Fibroblast of the aortic adventitia (primary cell): Measurements from ENCODE around the gene IMPG1. TPM values are rescaled to one million over a fixed set of nuclear protein-coding genes. Genes with fewer than 3 reads are reported as not detected.

Experiments
- DNase-seq: peaks from one replicate; pipeline ENCODE4 v3.0.0-alpha.2; 2010; ENCODE audit warnings: low read depth
- H3K4me3 ChIP-seq: 2 replicates; pipeline ENCODE4 v1.5.1; 2011; ENCODE audit warnings: low read depth, mild to moderate bottlenecking, control low read depth, low read length, moderate library complexity
- total RNA-seq: library from RNA; depleted of rRNA; stranded (reverse); fragments of >200 nt; gene quantifications from 2 replicates; pipeline ENCODE4 v1.2.3, GENCODE V29; 2012; ENCODE audit warnings: low replicate concordance
- TF ChIP-seq, protein P1 (sequence below): IDR thresholded peaks from 2 replicates; pipeline ENCODE4 v1.5.1; 2011; ENCODE audit warnings: mild to moderate bottlenecking, low read length, control low read depth, inconsistent platforms; ENCODE audit not compliant: insufficient read depth

IMPG1 gene, protein sequence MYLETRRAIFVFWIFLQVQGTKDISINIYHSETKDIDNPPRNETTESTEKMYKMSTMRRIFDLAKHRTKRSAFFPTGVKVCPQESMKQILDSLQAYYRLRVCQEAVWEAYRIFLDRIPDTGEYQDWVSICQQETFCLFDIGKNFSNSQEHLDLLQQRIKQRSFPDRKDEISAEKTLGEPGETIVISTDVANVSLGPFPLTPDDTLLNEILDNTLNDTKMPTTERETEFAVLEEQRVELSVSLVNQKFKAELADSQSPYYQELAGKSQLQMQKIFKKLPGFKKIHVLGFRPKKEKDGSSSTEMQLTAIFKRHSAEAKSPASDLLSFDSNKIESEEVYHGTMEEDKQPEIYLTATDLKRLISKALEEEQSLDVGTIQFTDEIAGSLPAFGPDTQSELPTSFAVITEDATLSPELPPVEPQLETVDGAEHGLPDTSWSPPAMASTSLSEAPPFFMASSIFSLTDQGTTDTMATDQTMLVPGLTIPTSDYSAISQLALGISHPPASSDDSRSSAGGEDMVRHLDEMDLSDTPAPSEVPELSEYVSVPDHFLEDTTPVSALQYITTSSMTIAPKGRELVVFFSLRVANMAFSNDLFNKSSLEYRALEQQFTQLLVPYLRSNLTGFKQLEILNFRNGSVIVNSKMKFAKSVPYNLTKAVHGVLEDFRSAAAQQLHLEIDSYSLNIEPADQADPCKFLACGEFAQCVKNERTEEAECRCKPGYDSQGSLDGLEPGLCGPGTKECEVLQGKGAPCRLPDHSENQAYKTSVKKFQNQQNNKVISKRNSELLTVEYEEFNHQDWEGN
- total RNA-seq = not detected in 2 replicates

GRCh38 chr6:76072562-76072961, at the start of gene IMPG1:
TSS of gene IMPG1 (minus strand) at chr6:76072662. CDS start at chr6:76072488, 174 bp downstream.
- no peak for DNase-seq
- TF ChIP-seq, protein P1, sequence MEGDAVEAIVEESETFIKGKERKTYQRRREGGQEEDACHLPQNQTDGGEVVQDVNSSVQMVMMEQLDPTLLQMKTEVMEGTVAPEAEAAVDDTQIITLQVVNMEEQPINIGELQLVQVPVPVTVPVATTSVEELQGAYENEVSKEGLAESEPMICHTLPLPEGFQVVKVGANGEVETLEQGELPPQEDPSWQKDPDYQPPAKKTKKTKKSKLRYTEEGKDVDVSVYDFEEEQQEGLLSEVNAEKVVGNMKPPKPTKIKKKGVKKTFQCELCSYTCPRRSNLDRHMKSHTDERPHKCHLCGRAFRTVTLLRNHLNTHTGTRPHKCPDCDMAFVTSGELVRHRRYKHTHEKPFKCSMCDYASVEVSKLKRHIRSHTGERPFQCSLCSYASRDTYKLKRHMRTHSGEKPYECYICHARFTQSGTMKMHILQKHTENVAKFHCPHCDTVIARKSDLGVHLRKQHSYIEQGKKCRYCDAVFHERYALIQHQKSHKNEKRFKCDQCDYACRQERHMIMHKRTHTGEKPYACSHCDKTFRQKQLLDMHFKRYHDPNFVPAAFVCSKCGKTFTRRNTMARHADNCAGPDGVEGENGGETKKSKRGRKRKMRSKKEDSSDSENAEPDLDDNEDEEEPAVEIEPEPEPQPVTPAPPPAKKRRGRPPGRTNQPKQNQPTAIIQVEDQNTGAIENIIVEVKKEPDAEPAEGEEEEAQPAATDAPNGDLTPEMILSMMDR = no peak
- H3K4me3 ChIP-seq = no peak within 1 kb of the TSS

GRCh38 chr6:76120302-76120701, 47.8 kb upstream of the IMPG1 start:
- DNase-seq = no peak
- H3K4me3 ChIP-seq = no peak overlapping the region
- TF ChIP-seq, protein P1 = no peak

- TF ChIP-seq, protein P1 = no peak
- H3K4me3 ChIP-seq = no peak overlapping the region
- DNase-seq = no peak
These were observed 819 bp upstream of the IMPG1 start for GRCh38 chr6:76073281-76073680.

GRCh38 chr6:76057469-76057868, 15.0 kb downstream of the IMPG1 start:
- DNase-seq = no peak
- H3K4me3 ChIP-seq = no peak overlapping the region
- TF ChIP-seq, protein P1 = no peak

DNA sequence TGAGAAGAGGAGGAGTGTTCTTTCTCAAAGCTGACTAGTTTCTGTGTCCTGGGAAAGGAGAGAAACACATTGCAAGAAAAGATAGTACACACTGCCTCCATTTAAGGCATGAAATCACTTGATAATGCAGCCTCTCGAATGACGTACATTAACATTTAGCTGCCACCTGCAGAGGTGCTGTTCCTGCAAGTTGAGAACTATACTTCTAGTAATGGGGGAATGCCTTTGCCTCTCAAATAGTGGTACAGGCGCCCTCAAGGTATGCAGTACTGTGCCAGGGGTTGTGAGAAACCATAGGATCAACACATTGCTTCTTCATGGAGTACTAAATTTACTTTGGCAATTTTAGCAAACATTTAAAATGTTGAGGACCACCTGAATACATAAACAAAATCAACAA, 20.1 kb downstream of the IMPG1 start:
- H3K4me3 ChIP-seq = no peak overlapping the region
- TF ChIP-seq, protein P1 = no peak
- DNase-seq = no peak

DNA sequence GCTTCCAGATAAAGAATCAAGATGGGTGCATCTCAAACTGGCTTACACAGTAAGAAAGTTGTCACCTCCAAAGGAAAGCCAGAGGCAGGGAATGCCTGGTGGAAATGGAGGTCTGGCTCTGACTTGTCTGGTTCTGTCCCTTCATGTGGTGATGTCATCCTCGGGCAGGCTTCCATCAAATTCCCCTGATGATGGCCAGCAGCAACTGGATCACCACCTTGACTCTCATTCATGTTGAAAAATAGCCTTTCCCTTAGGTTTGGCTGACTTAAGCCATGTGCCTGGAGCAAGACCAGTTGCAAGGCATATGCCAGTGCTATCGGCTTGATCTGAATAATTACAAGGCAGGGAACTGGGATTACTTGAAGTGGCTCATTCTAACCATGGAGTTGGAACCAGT, 28.8 kb downstream of the IMPG1 start:
- DNase-seq = no peak
- H3K4me3 ChIP-seq = no peak overlapping the region
- TF ChIP-seq, protein P1 = no peak
